WTC11 (cell line): ENCODE measurements around the gene RPS8. TPM values are rescaled to one million over a fixed set of nuclear protein-coding genes. Genes with fewer than 3 reads are reported as not detected.
"Not testable (repeated sequence)": the region's sequence is repeated elsewhere in the genome, so short reads cannot be mapped to it uniquely, and the experiment has no call there.

ENCODE experiments used
- ATAC-seq: fragments of 200-7000 bp; cut with Tn5 transposase; 2 replicates; pipeline ENCODE4 v1.10.0; 2021; ENCODE audit warnings: mild to moderate bottlenecking, moderate library complexity
- CTCF ChIA-PET: fragments of 300-600 bp; sonication (Branson Sonifier 250); formaldehyde crosslinking; loops from one replicate; lab custom pipeline; 2021; ENCODE audit warnings: antibody characterized with exemption; lab: Charles Lee
- POLR2A ChIA-PET: fragments of 350-600 bp; sonication (Branson Sonifier 250); formaldehyde crosslinking; loops from one replicate; lab custom pipeline; 2021; ENCODE audit warnings: antibody characterized with exemption; lab: Charles Lee
- DNase-seq: peaks from one replicate; pipeline ENCODE4 v3.0.0; 2021; ENCODE audit warnings: low spot score
- H3K27ac Mint-ChIP-seq: 2 replicates; pipeline ENCODE4 v1.8.0; 2021; ENCODE audit warnings: mixed read lengths
- H3K27me3 Mint-ChIP-seq: 2 replicates; pipeline ENCODE4 v1.8.0; 2021; ENCODE audit warnings: low read depth, mild to moderate bottlenecking, moderate library complexity, mixed read lengths
- H3K36me3 Mint-ChIP-seq: 2 replicates; pipeline ENCODE4 v1.8.0; 2021; ENCODE audit warnings: mixed read lengths
- H3K4me1 Mint-ChIP-seq: 2 replicates; pipeline ENCODE4 v1.8.0; 2022; ENCODE audit warnings: mixed read lengths
- H3K4me3 Mint-ChIP-seq: 2 replicates; pipeline ENCODE4 v1.8.0; 2021; ENCODE audit warnings: mild to moderate bottlenecking, moderate library complexity, mixed read lengths
- H3K9me3 Mint-ChIP-seq: 2 replicates; pipeline ENCODE4 v1.8.0; 2021; ENCODE audit warnings: mixed read lengths
- KAT7 ChIP-seq: sonication (generic); formaldehyde crosslinking; IDR thresholded peaks from 2 replicates; pipeline ENCODE4 v1.8.1; 2023; ENCODE audit warnings: missing genetic modification reagents, mild to moderate bottlenecking, borderline replicate concordance
- MXD4 ChIP-seq: fragments of 250-450 bp; sonication (Bioruptor Pico); IDR thresholded peaks from 2 replicates; pipeline ENCODE4 v1.8.0; 2021; ENCODE audit warnings: mild to moderate bottlenecking, moderate library complexity, borderline replicate concordance
- MYBL2 ChIP-seq: sonication (generic); formaldehyde crosslinking; IDR thresholded peaks from 2 replicates; pipeline ENCODE4 v1.8.1; 2023; ENCODE audit warnings: mild to moderate bottlenecking, moderate library complexity, missing genetic modification reagents
- NFATC4 ChIP-seq: fragments of 250-450 bp; sonication (Bioruptor Pico); IDR thresholded peaks from 2 replicates; pipeline ENCODE4 v1.9.0; 2021; ENCODE audit warnings: mild to moderate bottlenecking
- NR3C1 ChIP-seq: sonication (generic); formaldehyde crosslinking; conservative IDR thresholded peaks from 2 replicates; pipeline ENCODE4 v1.8.1; 2023; ENCODE audit warnings: low read depth, mild to moderate bottlenecking, missing genetic modification reagents
- OVOL2 ChIP-seq: fragments of 250-450 bp; sonication (Bioruptor Pico); IDR thresholded peaks from 2 replicates; pipeline ENCODE4 v1.9.0; 2021; ENCODE audit warnings: mild to moderate bottlenecking, borderline replicate concordance
- SMAD3 ChIP-seq: sonication (generic); formaldehyde crosslinking; IDR thresholded peaks from 2 replicates; pipeline ENCODE4 v1.8.0; 2022; ENCODE audit warnings: missing genetic modification reagents, mild to moderate bottlenecking, borderline replicate concordance
- SMAD4 ChIP-seq: sonication (generic); formaldehyde crosslinking; IDR thresholded peaks from 2 replicates; pipeline ENCODE4 v1.8.0; 2022; ENCODE audit warnings: mild to moderate bottlenecking, missing genetic modification reagents
- SP1 ChIP-seq: sonication (generic); formaldehyde crosslinking; conservative IDR thresholded peaks from 2 replicates; pipeline ENCODE4 v1.8.1; 2022; ENCODE audit warnings: missing genetic modification reagents
- TCF7 ChIP-seq: sonication (generic); formaldehyde crosslinking; IDR thresholded peaks from 2 replicates; pipeline ENCODE4 v1.8.0; 2022; ENCODE audit warnings: mild to moderate bottlenecking, low read depth, missing genetic modification reagents, moderate library complexity
- ZNF138 ChIP-seq: sonication (generic); formaldehyde crosslinking; conservative IDR thresholded peaks from 2 replicates; pipeline ENCODE4 v1.8.1; 2022; ENCODE audit warnings: mild to moderate bottlenecking, moderate library complexity, missing genetic modification reagents
- ZNF317 ChIP-seq: sonication (generic); formaldehyde crosslinking; IDR thresholded peaks from 2 replicates; pipeline ENCODE4 v1.8.1; 2023; ENCODE audit warnings: low read depth, mild to moderate bottlenecking, moderate library complexity, missing genetic modification reagents, borderline replicate concordance
- ZNF396 ChIP-seq: fragments of 250-450 bp; sonication (Bioruptor Pico); IDR thresholded peaks from 2 replicates; pipeline ENCODE4 v1.8.0; 2021; ENCODE audit warnings: mild to moderate bottlenecking, moderate library complexity, borderline replicate concordance
- ZNF416 ChIP-seq: fragments of 250-450 bp; sonication (Bioruptor Pico); IDR thresholded peaks from 2 replicates; pipeline ENCODE4 v1.9.0; 2021; ENCODE audit warnings: mild to moderate bottlenecking, inconsistent platforms
- total RNA-seq: library from RNA; stranded (reverse); gene quantifications from 3 replicates; pipeline ENCODE4 v1.2.3, GENCODE V29; 2021
- TF ChIP-seq, protein P1 (sequence below): sonication (generic); formaldehyde crosslinking; IDR thresholded peaks from 2 replicates; pipeline ENCODE4 v1.8.0; 2023; ENCODE audit warnings: missing genetic modification reagents
- TF ChIP-seq, protein P2 (sequence below): sonication (generic); formaldehyde crosslinking; IDR thresholded peaks from 2 replicates; pipeline ENCODE4 v1.8.1; 2022; ENCODE audit warnings: low read depth, missing genetic modification reagents, borderline replicate concordance
- TF ChIP-seq, protein P3 (sequence below): sonication (generic); formaldehyde crosslinking; IDR thresholded peaks from 2 replicates; pipeline ENCODE4 v1.8.1; 2023; ENCODE audit warnings: mild to moderate bottlenecking, missing genetic modification reagents, moderate library complexity
- TF ChIP-seq, protein P4 (sequence below): sonication (generic); formaldehyde crosslinking; IDR thresholded peaks from 2 replicates; pipeline ENCODE4 v1.8.1; 2022; ENCODE audit warnings: mild to moderate bottlenecking, moderate library complexity, missing genetic modification reagents
- TF ChIP-seq, protein P5 (sequence below): fragments of 250-450 bp; sonication (Bioruptor Pico); IDR thresholded peaks from 2 replicates; pipeline ENCODE4 v2.1.2; 2022; ENCODE audit warnings: mild to moderate bottlenecking, moderate library complexity
- TF ChIP-seq, protein P6 (sequence below): fragments of 250-450 bp; sonication (Bioruptor Pico); IDR thresholded peaks from 2 replicates; pipeline ENCODE4 v1.9.0; 2021; ENCODE audit warnings: mild to moderate bottlenecking

RPS8 gene
- total RNA-seq, 1 experiment from 2014 or later: 2,343 TPM

DNA sequence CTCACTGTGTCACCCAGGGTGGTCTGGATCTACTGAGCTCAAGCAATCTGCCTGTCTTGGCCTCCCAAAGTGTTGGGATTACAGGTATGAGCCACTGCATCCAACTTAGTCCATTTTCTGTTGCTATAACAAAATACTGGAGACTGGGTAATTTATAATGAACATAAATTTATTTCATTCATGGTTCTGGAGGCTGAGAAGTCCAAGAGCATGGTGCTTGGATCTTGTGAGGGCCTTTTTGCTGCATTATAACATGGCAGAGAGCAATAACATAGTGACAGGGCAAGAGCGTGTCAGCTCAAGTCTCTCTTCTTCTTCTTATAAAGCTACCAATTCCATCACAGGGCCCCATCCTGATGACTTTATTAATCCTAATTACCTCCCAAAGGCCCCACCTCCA lies 39.3 kb upstream of the RPS8 start:
- peaks cover 23% of the 10 kb centered on the region for H3K4me1 Mint-ChIP-seq
- peaks cover 7% of the 10 kb centered on the region for H3K36me3 Mint-ChIP-seq
- ChIA-PET CTCF (no interaction called here), POLR2A (no interaction called here)
- TF ChIP-seq, protein P1, sequence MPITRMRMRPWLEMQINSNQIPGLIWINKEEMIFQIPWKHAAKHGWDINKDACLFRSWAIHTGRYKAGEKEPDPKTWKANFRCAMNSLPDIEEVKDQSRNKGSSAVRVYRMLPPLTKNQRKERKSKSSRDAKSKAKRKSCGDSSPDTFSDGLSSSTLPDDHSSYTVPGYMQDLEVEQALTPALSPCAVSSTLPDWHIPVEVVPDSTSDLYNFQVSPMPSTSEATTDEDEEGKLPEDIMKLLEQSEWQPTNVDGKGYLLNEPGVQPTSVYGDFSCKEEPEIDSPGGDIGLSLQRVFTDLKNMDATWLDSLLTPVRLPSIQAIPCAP (CRISPR knock-in tag): no peak
- TF ChIP-seq ZNF396 (no peak), SMAD4 (CRISPR knock-in tag) (no peak), MXD4 (CRISPR knock-in tag) (no peak), KAT7 (CRISPR knock-in tag) (no peak), SMAD3 (CRISPR knock-in tag) (no peak), ZNF138 (CRISPR knock-in tag) (no peak), NFATC4 (CRISPR knock-in tag) (no peak), TCF7 (CRISPR knock-in tag) (no peak), NR3C1 (CRISPR knock-in tag) (no peak), ZNF416 (no peak), OVOL2 (CRISPR knock-in tag) (no peak), SP1 (no peak), ZNF317 (CRISPR knock-in tag) (no peak), MYBL2 (CRISPR knock-in tag) (no peak)
- TF ChIP-seq, protein P2, sequence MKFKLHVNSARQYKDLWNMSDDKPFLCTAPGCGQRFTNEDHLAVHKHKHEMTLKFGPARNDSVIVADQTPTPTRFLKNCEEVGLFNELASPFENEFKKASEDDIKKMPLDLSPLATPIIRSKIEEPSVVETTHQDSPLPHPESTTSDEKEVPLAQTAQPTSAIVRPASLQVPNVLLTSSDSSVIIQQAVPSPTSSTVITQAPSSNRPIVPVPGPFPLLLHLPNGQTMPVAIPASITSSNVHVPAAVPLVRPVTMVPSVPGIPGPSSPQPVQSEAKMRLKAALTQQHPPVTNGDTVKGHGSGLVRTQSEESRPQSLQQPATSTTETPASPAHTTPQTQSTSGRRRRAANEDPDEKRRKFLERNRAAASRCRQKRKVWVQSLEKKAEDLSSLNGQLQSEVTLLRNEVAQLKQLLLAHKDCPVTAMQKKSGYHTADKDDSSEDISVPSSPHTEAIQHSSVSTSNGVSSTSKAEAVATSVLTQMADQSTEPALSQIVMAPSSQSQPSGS (CRISPR knock-in tag): no peak
- TF ChIP-seq, protein P3, sequence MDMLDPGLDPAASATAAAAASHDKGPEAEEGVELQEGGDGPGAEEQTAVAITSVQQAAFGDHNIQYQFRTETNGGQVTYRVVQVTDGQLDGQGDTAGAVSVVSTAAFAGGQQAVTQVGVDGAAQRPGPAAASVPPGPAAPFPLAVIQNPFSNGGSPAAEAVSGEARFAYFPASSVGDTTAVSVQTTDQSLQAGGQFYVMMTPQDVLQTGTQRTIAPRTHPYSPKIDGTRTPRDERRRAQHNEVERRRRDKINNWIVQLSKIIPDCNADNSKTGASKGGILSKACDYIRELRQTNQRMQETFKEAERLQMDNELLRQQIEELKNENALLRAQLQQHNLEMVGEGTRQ (CRISPR knock-in tag): no peak
- TF ChIP-seq, protein P4, sequence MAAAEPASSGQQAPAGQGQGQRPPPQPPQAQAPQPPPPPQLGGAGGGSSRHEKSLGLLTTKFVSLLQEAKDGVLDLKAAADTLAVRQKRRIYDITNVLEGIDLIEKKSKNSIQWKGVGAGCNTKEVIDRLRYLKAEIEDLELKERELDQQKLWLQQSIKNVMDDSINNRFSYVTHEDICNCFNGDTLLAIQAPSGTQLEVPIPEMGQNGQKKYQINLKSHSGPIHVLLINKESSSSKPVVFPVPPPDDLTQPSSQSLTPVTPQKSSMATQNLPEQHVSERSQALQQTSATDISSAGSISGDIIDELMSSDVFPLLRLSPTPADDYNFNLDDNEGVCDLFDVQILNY: no peak
- TF ChIP-seq, protein P5, sequence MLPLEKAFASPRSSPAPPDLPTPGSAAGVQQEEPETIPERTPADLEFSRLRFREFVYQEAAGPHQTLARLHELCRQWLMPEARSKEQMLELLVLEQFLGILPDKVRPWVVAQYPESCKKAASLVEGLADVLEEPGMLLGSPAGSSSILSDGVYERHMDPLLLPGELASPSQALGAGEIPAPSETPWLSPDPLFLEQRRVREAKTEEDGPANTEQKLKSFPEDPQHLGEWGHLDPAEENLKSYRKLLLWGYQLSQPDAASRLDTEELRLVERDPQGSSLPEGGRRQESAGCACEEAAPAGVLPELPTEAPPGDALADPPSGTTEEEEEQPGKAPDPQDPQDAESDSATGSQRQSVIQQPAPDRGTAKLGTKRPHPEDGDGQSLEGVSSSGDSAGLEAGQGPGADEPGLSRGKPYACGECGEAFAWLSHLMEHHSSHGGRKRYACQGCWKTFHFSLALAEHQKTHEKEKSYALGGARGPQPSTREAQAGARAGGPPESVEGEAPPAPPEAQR (CRISPR knock-in tag): no peak
- TF ChIP-seq, protein P6, sequence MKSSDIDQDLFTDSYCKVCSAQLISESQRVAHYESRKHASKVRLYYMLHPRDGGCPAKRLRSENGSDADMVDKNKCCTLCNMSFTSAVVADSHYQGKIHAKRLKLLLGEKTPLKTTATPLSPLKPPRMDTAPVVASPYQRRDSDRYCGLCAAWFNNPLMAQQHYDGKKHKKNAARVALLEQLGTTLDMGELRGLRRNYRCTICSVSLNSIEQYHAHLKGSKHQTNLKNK (CRISPR knock-in tag): no peak
- no peak overlapping the region for H3K27ac Mint-ChIP-seq
- H3K9me3 Mint-ChIP-seq: peaks cover 8% of the 10 kb centered on the region
- no peaks in the 10 kb centered on the region for H3K27me3 Mint-ChIP-seq
- DNase-seq (no peak), ATAC-seq (no peak)
- H3K4me3 Mint-ChIP-seq: no peak overlapping the region

DNA sequence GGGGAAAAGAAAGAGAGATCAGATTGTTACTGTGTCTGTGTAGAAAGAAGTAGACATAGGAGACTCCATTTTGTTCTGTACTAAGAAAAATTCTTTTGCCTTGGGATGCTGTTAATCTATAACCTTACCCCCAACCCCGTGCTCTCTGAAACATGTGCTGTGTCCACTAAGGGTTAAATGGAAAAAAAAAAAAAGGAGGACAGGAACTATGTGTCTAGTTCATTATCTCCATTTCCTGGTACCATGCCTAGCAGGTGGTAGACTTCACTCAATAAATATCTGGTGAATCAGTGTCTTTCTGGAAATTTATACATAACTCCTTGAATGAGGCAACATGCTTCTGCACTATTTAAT lies 36.4 kb upstream of the RPS8 start:
- H3K9me3 Mint-ChIP-seq, H3K27me3 Mint-ChIP-seq, ATAC-seq, POLR2A ChIA-PET, CTCF ChIA-PET, DNase-seq: not testable (repeated sequence)
- Mint-ChIP-seq H3K36me3 (peaks cover 27% of the 10 kb centered on the region), H3K4me3 (peak overlapping the region; percentile 99), H3K4me1 (peaks cover 12% of the 10 kb centered on the region), H3K27ac (peak overlapping the region; percentile 97)
